ENCODE measurements around the gene TLR8. TPM values are rescaled to one million over a fixed set of nuclear protein-coding genes. Genes with fewer than 3 reads are reported as not detected.

The TLR8 gene
- total and polyA plus RNA-seq, 4 donors, result 0.23 to 2.1 (median 0.50) TPM

DNA sequence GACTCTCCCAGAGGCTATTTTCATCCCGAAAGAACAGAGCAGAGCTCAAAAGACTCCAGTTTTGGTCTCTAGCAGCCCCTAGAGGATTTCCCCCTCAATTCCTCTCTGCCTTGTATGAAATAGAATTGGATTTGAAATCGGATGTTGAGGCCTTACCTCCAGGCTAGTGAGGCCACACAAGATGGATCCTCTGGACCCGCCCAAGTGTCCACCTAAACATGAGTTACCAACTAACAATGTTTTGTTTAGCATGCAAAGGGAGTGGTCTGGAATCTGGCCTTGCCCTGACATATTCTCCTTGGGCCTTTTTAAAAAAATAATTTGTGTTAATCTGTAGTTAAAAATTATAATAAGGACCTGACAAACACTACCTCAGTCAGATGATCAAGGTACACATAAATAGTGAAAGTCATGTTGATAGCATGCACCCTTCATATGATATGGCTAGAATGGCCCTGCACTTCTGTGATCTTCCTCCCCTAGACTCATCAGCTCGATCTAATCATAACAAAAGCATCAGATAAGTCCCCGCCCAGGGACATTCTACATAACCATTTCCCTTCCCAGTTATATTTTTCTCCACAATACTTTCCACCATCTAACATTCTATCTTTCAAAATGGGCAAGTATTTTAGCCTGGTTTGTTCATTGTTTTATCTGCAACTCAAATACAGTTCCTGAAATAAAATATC lies 6.5 kb downstream of the TLR8 start:
- Histone ChIP-seq H3K4me3 (ENCODE audit: low read depth, low read length) (no peak overlapping the region), H3K36me3 (ENCODE audit: control insufficient read depth, insufficient read depth, low read length) (no peaks in the 10 kb centered on the region), H3K4me1 (ENCODE audit: control insufficient read depth, insufficient read depth, low read length) (no peaks in the 10 kb centered on the region), H3K27me3 (ENCODE audit: control insufficient read depth, insufficient read depth, low read length) (no peaks in the 10 kb centered on the region), H3K27ac (ENCODE audit: low read depth, low read length) (no peak overlapping the region), H3K9me3 (ENCODE audit: control insufficient read depth, insufficient read depth, low read length) (no peaks in the 10 kb centered on the region)
- 60% methylated on average over 2 of the region's 5 CpGs for WGBS (ENCODE audit: insufficient coverage)
- no peak for DNase-seq (ENCODE audit: low read depth in 4 of 6, low spot score in 6 of 6)

DNA sequence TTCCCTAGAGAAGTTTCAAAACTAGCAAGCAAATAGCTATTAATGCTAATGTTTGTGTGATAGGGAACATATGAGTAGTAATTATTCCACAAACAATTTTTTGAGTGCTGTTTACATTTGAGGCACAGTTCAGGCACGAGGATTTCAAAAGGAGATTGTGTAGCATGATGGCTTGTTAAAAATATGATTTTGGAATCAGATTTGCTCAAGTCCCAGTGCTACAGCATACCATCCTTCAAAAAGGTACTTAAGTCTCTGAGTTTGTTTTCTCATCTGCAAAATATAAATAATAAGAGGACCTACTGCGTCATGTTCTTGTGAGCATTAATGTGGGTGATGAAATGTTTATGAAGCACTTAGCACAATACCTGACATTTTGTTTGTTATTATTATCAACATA lies 11.3 kb downstream of the TLR8 start:
- Histone ChIP-seq H3K27me3 (ENCODE audit: control insufficient read depth, insufficient read depth, low read length) (no peaks in the 10 kb centered on the region), H3K36me3 (ENCODE audit: control insufficient read depth, insufficient read depth, low read length) (no peaks in the 10 kb centered on the region), H3K4me1 (ENCODE audit: control insufficient read depth, insufficient read depth, low read length) (no peaks in the 10 kb centered on the region), H3K9me3 (ENCODE audit: control insufficient read depth, insufficient read depth, low read length) (no peaks in the 10 kb centered on the region), H3K27ac (ENCODE audit: low read depth, low read length) (no peak overlapping the region), H3K4me3 (ENCODE audit: low read depth, low read length) (no peak overlapping the region)
- DNase-seq (ENCODE audit: low read depth in 4 of 6, low spot score in 6 of 6), result no peak
- no CpG with 5 or more reads among the region's 2 CpGs for WGBS (ENCODE audit: insufficient coverage)

DNA sequence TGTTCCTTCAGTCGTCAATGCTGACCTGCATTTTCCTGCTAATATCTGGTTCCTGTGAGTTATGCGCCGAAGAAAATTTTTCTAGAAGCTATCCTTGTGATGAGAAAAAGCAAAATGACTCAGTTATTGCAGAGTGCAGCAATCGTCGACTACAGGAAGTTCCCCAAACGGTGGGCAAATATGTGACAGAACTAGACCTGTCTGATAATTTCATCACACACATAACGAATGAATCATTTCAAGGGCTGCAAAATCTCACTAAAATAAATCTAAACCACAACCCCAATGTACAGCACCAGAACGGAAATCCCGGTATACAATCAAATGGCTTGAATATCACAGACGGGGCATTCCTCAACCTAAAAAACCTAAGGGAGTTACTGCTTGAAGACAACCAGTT lies 12.6 kb downstream of the TLR8 start:
- Histone ChIP-seq H3K4me1 (ENCODE audit: control insufficient read depth, insufficient read depth, low read length) (no peaks in the 10 kb centered on the region), H3K4me3 (ENCODE audit: low read depth, low read length) (no peak overlapping the region), H3K27ac (ENCODE audit: low read depth, low read length) (no peak overlapping the region), H3K36me3 (ENCODE audit: control insufficient read depth, insufficient read depth, low read length) (no peaks in the 10 kb centered on the region), H3K9me3 (ENCODE audit: control insufficient read depth, insufficient read depth, low read length) (no peaks in the 10 kb centered on the region), H3K27me3 (ENCODE audit: control insufficient read depth, insufficient read depth, low read length) (no peaks in the 10 kb centered on the region)
- DNase-seq (ENCODE audit: low read depth in 4 of 6, low spot score in 6 of 6), result no peak
- 82% methylated on average over 7 of the region's 10 CpGs for WGBS (ENCODE audit: insufficient coverage)

DNA sequence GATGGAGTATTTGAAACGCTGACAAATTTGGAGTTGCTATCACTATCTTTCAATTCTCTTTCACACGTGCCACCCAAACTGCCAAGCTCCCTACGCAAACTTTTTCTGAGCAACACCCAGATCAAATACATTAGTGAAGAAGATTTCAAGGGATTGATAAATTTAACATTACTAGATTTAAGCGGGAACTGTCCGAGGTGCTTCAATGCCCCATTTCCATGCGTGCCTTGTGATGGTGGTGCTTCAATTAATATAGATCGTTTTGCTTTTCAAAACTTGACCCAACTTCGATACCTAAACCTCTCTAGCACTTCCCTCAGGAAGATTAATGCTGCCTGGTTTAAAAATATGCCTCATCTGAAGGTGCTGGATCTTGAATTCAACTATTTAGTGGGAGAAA lies 13.2 kb downstream of the TLR8 start:
- H3K27ac ChIP-seq (ENCODE audit: low read depth, low read length), result no peak overlapping the region
- H3K4me1 ChIP-seq (ENCODE audit: control insufficient read depth, insufficient read depth, low read length), result no peaks in the 10 kb centered on the region
- H3K27me3 ChIP-seq (ENCODE audit: control insufficient read depth, insufficient read depth, low read length), result no peaks in the 10 kb centered on the region
- no peak overlapping the region for H3K4me3 ChIP-seq (ENCODE audit: low read depth, low read length)
- no peaks in the 10 kb centered on the region for H3K36me3 ChIP-seq (ENCODE audit: control insufficient read depth, insufficient read depth, low read length)
- no CpG with 5 or more reads among the region's 8 CpGs for WGBS (ENCODE audit: insufficient coverage)
- no peak for DNase-seq (ENCODE audit: low read depth in 4 of 6, low spot score in 6 of 6)
- H3K9me3 ChIP-seq (ENCODE audit: control insufficient read depth, insufficient read depth, low read length), result no peaks in the 10 kb centered on the region

DNA sequence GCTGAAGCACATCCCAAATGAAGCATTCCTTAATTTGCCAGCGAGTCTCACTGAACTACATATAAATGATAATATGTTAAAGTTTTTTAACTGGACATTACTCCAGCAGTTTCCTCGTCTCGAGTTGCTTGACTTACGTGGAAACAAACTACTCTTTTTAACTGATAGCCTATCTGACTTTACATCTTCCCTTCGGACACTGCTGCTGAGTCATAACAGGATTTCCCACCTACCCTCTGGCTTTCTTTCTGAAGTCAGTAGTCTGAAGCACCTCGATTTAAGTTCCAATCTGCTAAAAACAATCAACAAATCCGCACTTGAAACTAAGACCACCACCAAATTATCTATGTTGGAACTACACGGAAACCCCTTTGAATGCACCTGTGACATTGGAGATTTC lies 14.6 kb downstream of the TLR8 start:
- H3K4me1 ChIP-seq (ENCODE audit: control insufficient read depth, insufficient read depth, low read length), result no peaks in the 10 kb centered on the region
- no peaks in the 10 kb centered on the region for H3K9me3 ChIP-seq (ENCODE audit: control insufficient read depth, insufficient read depth, low read length)
- H3K4me3 ChIP-seq (ENCODE audit: low read depth, low read length), result no peak overlapping the region
- H3K27me3 ChIP-seq (ENCODE audit: control insufficient read depth, insufficient read depth, low read length), result no peaks in the 10 kb centered on the region
- 81% methylated on average over 6 of the region's 8 CpGs for WGBS (ENCODE audit: insufficient coverage)
- no peaks in the 10 kb centered on the region for H3K36me3 ChIP-seq (ENCODE audit: control insufficient read depth, insufficient read depth, low read length)
- no peak for DNase-seq (ENCODE audit: low read depth in 4 of 6, low spot score in 6 of 6)
- no peak overlapping the region for H3K27ac ChIP-seq (ENCODE audit: low read depth, low read length)

DNA sequence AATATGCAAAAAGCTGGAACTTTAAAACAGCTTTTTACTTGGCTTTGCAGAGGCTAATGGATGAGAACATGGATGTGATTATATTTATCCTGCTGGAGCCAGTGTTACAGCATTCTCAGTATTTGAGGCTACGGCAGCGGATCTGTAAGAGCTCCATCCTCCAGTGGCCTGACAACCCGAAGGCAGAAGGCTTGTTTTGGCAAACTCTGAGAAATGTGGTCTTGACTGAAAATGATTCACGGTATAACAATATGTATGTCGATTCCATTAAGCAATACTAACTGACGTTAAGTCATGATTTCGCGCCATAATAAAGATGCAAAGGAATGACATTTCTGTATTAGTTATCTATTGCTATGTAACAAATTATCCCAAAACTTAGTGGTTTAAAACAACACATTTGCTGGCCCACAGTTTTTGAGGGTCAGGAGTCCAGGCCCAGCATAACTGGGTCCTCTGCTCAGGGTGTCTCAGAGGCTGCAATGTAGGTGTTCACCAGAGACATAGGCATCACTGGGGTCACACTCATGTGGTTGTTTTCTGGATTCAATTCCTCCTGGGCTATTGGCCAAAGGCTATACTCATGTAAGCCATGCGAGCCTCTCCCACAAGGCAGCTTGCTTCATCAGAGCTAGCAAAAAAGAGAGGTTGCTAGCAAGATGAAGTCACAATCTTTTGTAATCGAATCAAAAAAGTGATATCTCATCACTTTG lies 15.6 kb downstream of the TLR8 start:
- no peaks in the 10 kb centered on the region for H3K27me3 ChIP-seq (ENCODE audit: control insufficient read depth, insufficient read depth, low read length)
- no peak overlapping the region for H3K27ac ChIP-seq (ENCODE audit: low read depth, low read length)
- no CpG with 5 or more reads among the region's 10 CpGs for WGBS (ENCODE audit: insufficient coverage)

DNA sequence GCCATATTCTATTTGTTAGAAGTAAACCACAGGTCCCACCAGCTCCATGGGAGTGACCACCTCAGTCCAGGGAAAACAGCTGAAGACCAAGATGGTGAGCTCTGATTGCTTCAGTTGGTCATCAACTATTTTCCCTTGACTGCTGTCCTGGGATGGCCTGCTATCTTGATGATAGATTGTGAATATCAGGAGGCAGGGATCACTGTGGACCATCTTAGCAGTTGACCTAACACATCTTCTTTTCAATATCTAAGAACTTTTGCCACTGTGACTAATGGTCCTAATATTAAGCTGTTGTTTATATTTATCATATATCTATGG lies 16.1 kb downstream of the TLR8 start:
- no peaks in the 10 kb centered on the region for H3K36me3 ChIP-seq (ENCODE audit: control insufficient read depth, insufficient read depth, low read length)
- no peak overlapping the region for H3K27ac ChIP-seq (ENCODE audit: low read depth, low read length)
- DNase-seq (ENCODE audit: low read depth in 4 of 6, low spot score in 6 of 6), result no peak
- H3K4me3 ChIP-seq (ENCODE audit: low read depth, low read length), result no peak overlapping the region
- no peaks in the 10 kb centered on the region for H3K9me3 ChIP-seq (ENCODE audit: control insufficient read depth, insufficient read depth, low read length)
- no peaks in the 10 kb centered on the region for H3K27me3 ChIP-seq (ENCODE audit: control insufficient read depth, insufficient read depth, low read length)
- H3K4me1 ChIP-seq (ENCODE audit: control insufficient read depth, insufficient read depth, low read length), result no peaks in the 10 kb centered on the region

More for the DNA sequence above, 15.6 kb downstream of the TLR8 start:
- Histone ChIP-seq H3K4me1 (ENCODE audit: control insufficient read depth, insufficient read depth, low read length) (no peaks in the 10 kb centered on the region), H3K36me3 (ENCODE audit: control insufficient read depth, insufficient read depth, low read length) (no peaks in the 10 kb centered on the region), H3K4me3 (ENCODE audit: low read depth, low read length) (no peak overlapping the region), H3K9me3 (ENCODE audit: control insufficient read depth, insufficient read depth, low read length) (no peaks in the 10 kb centered on the region)
- no peak for DNase-seq (ENCODE audit: low read depth in 4 of 6, low spot score in 6 of 6)

DNA sequence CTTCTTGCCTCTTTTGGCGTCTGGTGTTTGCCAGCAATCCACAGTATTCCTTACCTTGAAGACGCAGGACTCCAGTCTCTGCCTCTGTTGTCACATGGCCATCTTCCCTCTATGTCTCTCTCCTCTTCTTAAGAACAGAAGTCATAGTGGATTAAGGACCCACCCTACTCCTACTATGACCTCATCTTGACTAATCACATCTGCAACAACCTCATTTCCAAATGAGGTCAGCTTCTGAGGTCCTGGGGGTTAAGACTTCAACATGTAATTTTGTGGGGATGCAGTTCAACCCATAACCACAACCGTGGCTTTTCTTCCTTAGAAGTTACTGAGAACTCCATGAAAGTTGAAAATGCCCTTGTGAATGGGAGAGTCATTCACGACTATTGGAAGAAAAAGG lies 23.3 kb downstream of the TLR8 start:
- no peaks in the 10 kb centered on the region for H3K27me3 ChIP-seq (ENCODE audit: control insufficient read depth, insufficient read depth, low read length)
- no peak overlapping the region for H3K4me3 ChIP-seq (ENCODE audit: low read depth, low read length)
- H3K4me1 ChIP-seq (ENCODE audit: control insufficient read depth, insufficient read depth, low read length), result no peaks in the 10 kb centered on the region
- DNase-seq (ENCODE audit: low read depth in 4 of 6, low spot score in 6 of 6), result no peak
- H3K27ac ChIP-seq (ENCODE audit: low read depth, low read length), result no peak overlapping the region
- no peaks in the 10 kb centered on the region for H3K9me3 ChIP-seq (ENCODE audit: control insufficient read depth, insufficient read depth, low read length)
- no peaks in the 10 kb centered on the region for H3K36me3 ChIP-seq (ENCODE audit: control insufficient read depth, insufficient read depth, low read length)
- 60% methylated on average over 1 of the region's 4 CpGs for WGBS (ENCODE audit: insufficient coverage)

DNA sequence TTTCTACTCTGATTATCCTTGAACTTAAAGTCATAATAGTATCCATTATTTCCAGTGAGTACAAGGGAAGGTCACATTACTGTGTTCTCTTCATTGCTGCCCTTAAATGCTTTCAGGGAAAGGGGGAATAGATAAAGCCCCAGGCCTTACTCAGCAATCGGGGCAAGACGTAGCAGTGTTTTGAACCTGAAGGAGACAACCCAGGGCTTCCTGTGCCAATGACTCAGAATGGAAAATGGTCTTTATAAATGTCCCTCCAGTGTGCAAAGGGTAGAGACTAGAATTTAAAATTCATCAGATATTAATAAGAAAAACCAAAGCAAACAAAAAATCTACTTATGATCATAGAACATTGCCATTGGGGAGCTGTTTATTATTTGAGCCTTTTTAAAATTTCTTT lies 23.7 kb downstream of the TLR8 start:
- 100% methylated on average over 1 of the region's 2 CpGs for WGBS (ENCODE audit: insufficient coverage)
- no peak overlapping the region for H3K27ac ChIP-seq (ENCODE audit: low read depth, low read length)
- no peaks in the 10 kb centered on the region for H3K27me3 ChIP-seq (ENCODE audit: control insufficient read depth, insufficient read depth, low read length)
- no peaks in the 10 kb centered on the region for H3K36me3 ChIP-seq (ENCODE audit: control insufficient read depth, insufficient read depth, low read length)
- no peaks in the 10 kb centered on the region for H3K4me1 ChIP-seq (ENCODE audit: control insufficient read depth, insufficient read depth, low read length)
- no peaks in the 10 kb centered on the region for H3K9me3 ChIP-seq (ENCODE audit: control insufficient read depth, insufficient read depth, low read length)
- no peak overlapping the region for H3K4me3 ChIP-seq (ENCODE audit: low read depth, low read length)
- DNase-seq (ENCODE audit: low read depth in 4 of 6, low spot score in 6 of 6), result no peak

DNA sequence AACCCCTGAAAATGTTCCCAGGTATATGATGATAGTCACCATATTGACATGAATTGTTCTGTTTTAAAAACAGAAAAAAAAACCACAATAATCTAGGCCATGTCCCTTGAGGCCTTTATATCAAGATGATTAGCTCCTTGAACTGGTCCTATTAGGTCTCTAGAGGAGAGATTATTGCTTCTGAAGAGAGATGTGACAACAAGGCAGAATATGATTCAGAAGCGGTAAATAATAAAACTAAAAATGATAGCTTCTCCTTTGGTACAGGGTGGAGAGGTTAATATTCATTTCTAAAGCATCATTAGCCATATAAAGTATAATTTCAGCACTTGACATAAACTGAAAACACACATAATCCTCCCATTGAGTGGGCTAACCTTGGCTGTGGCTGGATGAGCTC lies 25.8 kb downstream of the TLR8 start:
- DNase-seq (ENCODE audit: low read depth in 4 of 6, low spot score in 6 of 6), result no peak
- H3K36me3 ChIP-seq (ENCODE audit: control insufficient read depth, insufficient read depth, low read length), result no peaks in the 10 kb centered on the region
- H3K4me3 ChIP-seq (ENCODE audit: low read depth, low read length), result no peak overlapping the region
- no peak overlapping the region for H3K27ac ChIP-seq (ENCODE audit: low read depth, low read length)
- no CpG with 5 or more reads among the region's 1 CpG for whole genome bisulfite sequencing (ENCODE audit: insufficient coverage)
- no peaks in the 10 kb centered on the region for H3K4me1 ChIP-seq (ENCODE audit: control insufficient read depth, insufficient read depth, low read length)
- no peaks in the 10 kb centered on the region for H3K9me3 ChIP-seq (ENCODE audit: control insufficient read depth, insufficient read depth, low read length)
- no peaks in the 10 kb centered on the region for H3K27me3 ChIP-seq (ENCODE audit: control insufficient read depth, insufficient read depth, low read length)
